Ovary (tissue), 3 donors: ENCODE data around the gene TAS2R60.

Experiments
- CTCF ChIP-seq, 3 donors: fragments of 450-650 bp in 2 of 3; fragments of 200-600 bp in 1 of 3; IDR thresholded peaks; one replicate each; pipeline versions ENCODE4 v1.5.1 to v1.8.0; 2016 to 2022; ENCODE audit warnings: antibody characterized with exemption in 3 of 3, mild to moderate bottlenecking in 1 of 3
- POLR2A ChIP-seq: fragments of 450-650 bp; IDR thresholded peaks from one replicate; pipeline ENCODE4 v1.6.1; 2017; ENCODE audit warnings: antibody characterized with exemption, mild to moderate bottlenecking, moderate library complexity
- donor health status: DM: no; HTN: no; CAD: no.

- TF ChIP-seq CTCF (IDR thresholded peaks at IDR 0.05) (no peak), POLR2A (no peak)
These were observed 45.3 kb upstream of the TAS2R60 start for GRCh38 chr7:143397710-143398530.
